Left renal cortex interstitium (tissue), 4 donors: ENCODE results near the gene KCTD2. TPM values are rescaled to one million over a fixed set of nuclear protein-coding genes. Genes with fewer than 3 reads are reported as not detected.
A peak's percentile ranks its signal among the peaks of the same experiment; 100 is the strongest.

ENCODE experiments used
- DNase-seq, 4 donors: peaks; one replicate each; pipeline ENCODE4 v3.0.0-alpha.2; 2013; ENCODE audit warnings: low read depth in 4 of 4, low spot score in 2 of 4, missing footprints in 1 of 4
- polyA plus RNA-seq, 4 donors: library from polyadenylated mRNA; unstranded; fragments of 120-200 nt; gene quantifications; one replicate each; pipeline ENCODE4 v1.2.1, GENCODE V29; 2013; ENCODE audit not compliant: insufficient read length in 4 of 4

KCTD2 gene
- polyA plus RNA-seq, 4 donors, result 29.7 to 34.6 (median 33.9) TPM

- no peak for DNase-seq
Measured at GRCh38 chr17:75093548-75094158, 46.6 kb downstream of the KCTD2 start.

- no peak for DNase-seq
Measured at GRCh38 chr17:75094871-75095399, 47.9 kb downstream of the KCTD2 start.

- no peak for DNase-seq
Measured at GRCh38 chr17:75096082-75096625, 49.1 kb downstream of the KCTD2 start.

GRCh38 chr17:75097865-75098264 is 50.8 kb downstream of the KCTD2 start:
- DNase-seq, result no peak

- DNase-seq, result no peak
Measured at GRCh38 chr17:75098861-75099260, 51.8 kb downstream of the KCTD2 start.

- no peak for DNase-seq
Measured at GRCh38 chr17:75099881-75100595, 53.0 kb downstream of the KCTD2 start.

GRCh38 chr17:75102385-75102821 is 55.4 kb downstream of the KCTD2 start:
- DNase-seq, result no peak

GRCh38 chr17:75103601-75104554 is 56.9 kb downstream of the KCTD2 start:
- no peak for DNase-seq

- DNase-seq, result no peak
Measured at GRCh38 chr17:75105126-75106080, 58.4 kb downstream of the KCTD2 start.

GRCh38 chr17:75108193-75108592 is 61.2 kb downstream of the KCTD2 start:
- no peak for DNase-seq

GRCh38 chr17:75109046-75109406 is 62.0 kb downstream of the KCTD2 start:
- no peak for DNase-seq

- DNase-seq, result peak in 1 of 4 donors; percentile 64
Measured at GRCh38 chr17:75109407-75110233, 62.6 kb downstream of the KCTD2 start, which contains the start of gene ARMC7. Gene ARMC7, plus strand, starts transcription at chr17:75109969. Its CDS starts 320 bp downstream, at chr17:75110289.

- no peak for DNase-seq
Measured at GRCh38 chr17:75110234-75110937, 63.4 kb downstream of the KCTD2 start.

- no peak for DNase-seq
Measured at GRCh38 chr17:75111777-75112335, 64.8 kb downstream of the KCTD2 start.

- peak; percentile 80 to 92 (median 86) for DNase-seq
Measured at GRCh38 chr17:75113798-75114551, 67.0 kb downstream of the KCTD2 start.

- DNase-seq, result no peak
Measured at GRCh38 chr17:75114552-75115314, 67.7 kb downstream of the KCTD2 start.
